ENCODE results near the gene UBA6.

GRCh38 chr4:67674098-67674497 lies 26.9 kb downstream of the UBA6 start:
- TF ChIP-seq CEBPB (IDR thresholded peaks at IDR 0.05; ENCODE audit: low read depth, low read length) = no peak
- TF ChIP-seq, protein P1, sequence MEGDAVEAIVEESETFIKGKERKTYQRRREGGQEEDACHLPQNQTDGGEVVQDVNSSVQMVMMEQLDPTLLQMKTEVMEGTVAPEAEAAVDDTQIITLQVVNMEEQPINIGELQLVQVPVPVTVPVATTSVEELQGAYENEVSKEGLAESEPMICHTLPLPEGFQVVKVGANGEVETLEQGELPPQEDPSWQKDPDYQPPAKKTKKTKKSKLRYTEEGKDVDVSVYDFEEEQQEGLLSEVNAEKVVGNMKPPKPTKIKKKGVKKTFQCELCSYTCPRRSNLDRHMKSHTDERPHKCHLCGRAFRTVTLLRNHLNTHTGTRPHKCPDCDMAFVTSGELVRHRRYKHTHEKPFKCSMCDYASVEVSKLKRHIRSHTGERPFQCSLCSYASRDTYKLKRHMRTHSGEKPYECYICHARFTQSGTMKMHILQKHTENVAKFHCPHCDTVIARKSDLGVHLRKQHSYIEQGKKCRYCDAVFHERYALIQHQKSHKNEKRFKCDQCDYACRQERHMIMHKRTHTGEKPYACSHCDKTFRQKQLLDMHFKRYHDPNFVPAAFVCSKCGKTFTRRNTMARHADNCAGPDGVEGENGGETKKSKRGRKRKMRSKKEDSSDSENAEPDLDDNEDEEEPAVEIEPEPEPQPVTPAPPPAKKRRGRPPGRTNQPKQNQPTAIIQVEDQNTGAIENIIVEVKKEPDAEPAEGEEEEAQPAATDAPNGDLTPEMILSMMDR (conservative IDR thresholded peaks at IDR 0.05; ENCODE audit: low read depth, low read length) = no peak
- TF ChIP-seq POLR2A (IDR thresholded peaks at IDR 0.05; ENCODE audit: low read depth, low read length) = no peak
- TF ChIP-seq, protein P2, sequence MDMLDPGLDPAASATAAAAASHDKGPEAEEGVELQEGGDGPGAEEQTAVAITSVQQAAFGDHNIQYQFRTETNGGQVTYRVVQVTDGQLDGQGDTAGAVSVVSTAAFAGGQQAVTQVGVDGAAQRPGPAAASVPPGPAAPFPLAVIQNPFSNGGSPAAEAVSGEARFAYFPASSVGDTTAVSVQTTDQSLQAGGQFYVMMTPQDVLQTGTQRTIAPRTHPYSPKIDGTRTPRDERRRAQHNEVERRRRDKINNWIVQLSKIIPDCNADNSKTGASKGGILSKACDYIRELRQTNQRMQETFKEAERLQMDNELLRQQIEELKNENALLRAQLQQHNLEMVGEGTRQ (IDR thresholded peaks at IDR 0.05; ENCODE audit: low read depth, low read length) = no peak
- no peak for TF ChIP-seq RAD21 (IDR thresholded peaks at IDR 0.05; ENCODE audit: low read length)
